Naive B cell (primary cell): ENCODE data around the gene GRHL1. TPM values are rescaled to one million over a fixed set of nuclear protein-coding genes. Genes with fewer than 3 reads are reported as not detected.

Source experiments
- ATAC-seq, 2 donors: fragments of 150-1000 bp; cut with Tn5 transposase; 2 replicates each; pipeline ENCODE4 v1.10.0; 2021; ENCODE audit warnings: low read depth in 2 of 2, mild to moderate bottlenecking in 2 of 2, moderate library complexity in 2 of 2
- DNase-seq: peaks from one replicate; pipeline ENCODE4 v3.0.0; 2022
- H3K27ac Mint-ChIP-seq, 6 donors: one replicate each; pipeline ENCODE4 v1.8.0; 2020 to 2022; ENCODE audit warnings: mild to moderate bottlenecking in 6 of 6, mixed read lengths in 6 of 6, moderate library complexity in 5 of 6, inconsistent platforms in 2 of 6
- H3K27me3 Mint-ChIP-seq, 3 donors: one replicate each; pipeline ENCODE4 v1.8.0; 2021 to 2022; ENCODE audit warnings: mixed read lengths in 3 of 3, mild to moderate bottlenecking in 1 of 3
- H3K36me3 Mint-ChIP-seq, 2 donors: one replicate each; pipeline ENCODE4 v1.8.0; 2020 to 2022; ENCODE audit warnings: mixed read lengths in 2 of 2, inconsistent platforms in 1 of 2, mild to moderate bottlenecking in 1 of 2
- H3K4me1 Mint-ChIP-seq, 3 donors: one replicate each; pipeline ENCODE4 v1.8.0; 2020 to 2022; ENCODE audit warnings: mixed read lengths in 3 of 3, inconsistent platforms in 1 of 3, mild to moderate bottlenecking in 1 of 3, moderate library complexity in 1 of 3
- H3K4me3 Mint-ChIP-seq, 8 donors: one replicate each; pipeline ENCODE4 v1.8.0; 2020 to 2022; ENCODE audit warnings: mild to moderate bottlenecking in 8 of 8, mixed read lengths in 8 of 8, moderate library complexity in 8 of 8, inconsistent platforms in 2 of 8
- H3K9me3 Mint-ChIP-seq, 7 donors: one replicate each; pipeline ENCODE4 v1.8.0; 2020 to 2022; ENCODE audit warnings: mixed read lengths in 7 of 7, mild to moderate bottlenecking in 5 of 7, inconsistent platforms in 2 of 7, moderate library complexity in 1 of 7
- polyA plus RNA-seq, 6 donors: library from polyadenylated mRNA; unstranded; fragments of 300-500 nt; fragmentation: Illumina TruSeq; gene quantifications; one replicate each; pipeline ENCODE4 v1.2.3, GENCODE V29; 2021; ENCODE audit warnings: low read depth in 6 of 6

The GRHL1 gene
- polyA plus RNA-seq, 6 donors from 2014 or later = 0.09 to 0.89 (median 0.41) TPM; not detected in 1

GRCh38 chr2:9939587-9940485 is 11.7 kb upstream of the GRHL1 start:
- Mint-ChIP-seq H3K27ac (no peak overlapping the region), H3K36me3 (no peaks in the 10 kb centered on the region), H3K9me3 (no peaks in the 10 kb centered on the region), H3K4me1 (peaks cover 0 to 3% (median 0%) of the 10 kb centered on the region in 3 donors), H3K27me3 (peaks cover 3 to 14% (median 5%) of the 10 kb centered on the region in 3 donors), H3K4me3 (no peak overlapping the region)
- ATAC-seq (no peak), DNase-seq (no peak)

- no peaks in the 10 kb centered on the region for H3K4me1 Mint-ChIP-seq
- DNase-seq (no peak), ATAC-seq (no peak)
- H3K4me3 Mint-ChIP-seq = no peak overlapping the region
- H3K9me3 Mint-ChIP-seq = no peaks in the 10 kb centered on the region
- H3K36me3 Mint-ChIP-seq = no peaks in the 10 kb centered on the region
- no peak overlapping the region for H3K27ac Mint-ChIP-seq
- peaks cover 9 to 26% (median 18%) of the 10 kb centered on the region in 3 donors for H3K27me3 Mint-ChIP-seq
These were observed 10.1 kb upstream of the GRHL1 start for GRCh38 chr2:9941196-9941995.

GRCh38 chr2:9941996-9942390 is 9.5 kb upstream of the GRHL1 start:
- Mint-ChIP-seq H3K27ac (peak overlapping the region in 1 of 6 donors; percentile 58), H3K9me3 (no peaks in the 10 kb centered on the region), H3K27me3 (peaks cover 9 to 29% (median 21%) of the 10 kb centered on the region in 3 donors), H3K36me3 (no peaks in the 10 kb centered on the region), H3K4me3 (no peak overlapping the region), H3K4me1 (no peaks in the 10 kb centered on the region)
- no peak for DNase-seq
- ATAC-seq = no peak

- H3K9me3 Mint-ChIP-seq = no peaks in the 10 kb centered on the region
- H3K27me3 Mint-ChIP-seq = peaks cover 22 to 44% (median 29%) of the 10 kb centered on the region in 3 donors
- H3K27ac Mint-ChIP-seq = no peak overlapping the region
- no peak overlapping the region for H3K4me3 Mint-ChIP-seq
- no peaks in the 10 kb centered on the region for H3K36me3 Mint-ChIP-seq
- H3K4me1 Mint-ChIP-seq = no peaks in the 10 kb centered on the region
- ATAC-seq = no peak
- no peak for DNase-seq
These were observed 7.1 kb upstream of the GRHL1 start for GRCh38 chr2:9944330-9944758.

GRCh38 chr2:9945596-9945995 is 5.9 kb upstream of the GRHL1 start:
- H3K27ac Mint-ChIP-seq = peak overlapping the region in 1 of 6 donors; percentile 49
- H3K27me3 Mint-ChIP-seq = peaks cover 29 to 55% (median 41%) of the 10 kb centered on the region in 3 donors
- H3K9me3 Mint-ChIP-seq = no peaks in the 10 kb centered on the region
- ATAC-seq = no peak
- H3K4me3 Mint-ChIP-seq = no peak overlapping the region
- H3K36me3 Mint-ChIP-seq = no peaks in the 10 kb centered on the region
- H3K4me1 Mint-ChIP-seq = peaks cover 3 to 6% (median 4%) of the 10 kb centered on the region in 3 donors
- no peak for DNase-seq

- Mint-ChIP-seq H3K27me3 (peaks cover 29 to 56% (median 43%) of the 10 kb centered on the region in 3 donors), H3K9me3 (no peaks in the 10 kb centered on the region), H3K4me1 (peaks cover 5 to 7% (median 6%) of the 10 kb centered on the region in 3 donors), H3K36me3 (no peaks in the 10 kb centered on the region), H3K27ac (peak overlapping the region in 1 of 6 donors; percentile 49), H3K4me3 (no peak overlapping the region)
- DNase-seq (no peak), ATAC-seq (no peak)
These were observed 5.4 kb upstream of the GRHL1 start for GRCh38 chr2:9946076-9946475.

GRCh38 chr2:9946818-9947217 is 4.7 kb upstream of the GRHL1 start:
- no peak for ATAC-seq

GRCh38 chr2:9948721-9949120 is 2.8 kb upstream of the GRHL1 start:
- Mint-ChIP-seq H3K27ac (peak overlapping the region in 1 of 6 donors; percentile 13), H3K9me3 (no peaks in the 10 kb centered on the region), H3K4me3 (peak overlapping the region in 5 of 8 donors; percentile 9 to 86 (median 64))

More at GRCh38 chr2:9946818-9947217, 4.7 kb upstream of the GRHL1 start:
- Mint-ChIP-seq H3K9me3 (no peaks in the 10 kb centered on the region), H3K4me1 (peaks cover 5 to 7% (median 6%) of the 10 kb centered on the region in 3 donors), H3K27me3 (peaks cover 29 to 54% (median 43%) of the 10 kb centered on the region in 3 donors), H3K36me3 (no peaks in the 10 kb centered on the region), H3K4me3 (peak overlapping the region in 1 of 8 donors; percentile 48), H3K27ac (no peak overlapping the region)
- DNase-seq = no peak

GRCh38 chr2:9949239-9949991 is 2.1 kb upstream of the GRHL1 start:
- Mint-ChIP-seq H3K27ac (peak overlapping the region in 2 of 6 donors; percentile 65 to 81), H3K27me3 (peaks cover 40 to 60% (median 59%) of the 10 kb centered on the region in 3 donors)
- no peak for ATAC-seq

More at GRCh38 chr2:9948721-9949120, 2.8 kb upstream of the GRHL1 start:
- Mint-ChIP-seq H3K4me1 (peaks cover 11 to 17% (median 16%) of the 10 kb centered on the region in 3 donors), H3K36me3 (no peaks in the 10 kb centered on the region), H3K27me3 (peaks cover 36 to 58% (median 54%) of the 10 kb centered on the region in 3 donors)
- ATAC-seq (no peak), DNase-seq (no peak)

GRCh38 chr2:9949992-9950520 is 1.4 kb upstream of the GRHL1 start:
- H3K27ac Mint-ChIP-seq = peak overlapping the region in 4 of 6 donors; percentile 65 to 87 (median 80)
- ATAC-seq = no peak
- H3K36me3 Mint-ChIP-seq = no peaks in the 10 kb centered on the region
- no peak for DNase-seq
- peak overlapping the region; percentile 68 to 93 (median 88) for H3K4me3 Mint-ChIP-seq
- H3K4me1 Mint-ChIP-seq = peaks cover 11 to 17% (median 16%) of the 10 kb centered on the region in 3 donors
- peaks cover 41 to 60% (median 58%) of the 10 kb centered on the region in 3 donors for H3K27me3 Mint-ChIP-seq
- no peaks in the 10 kb centered on the region for H3K9me3 Mint-ChIP-seq

More at GRCh38 chr2:9949239-9949991, 2.1 kb upstream of the GRHL1 start:
- H3K9me3 Mint-ChIP-seq = no peaks in the 10 kb centered on the region
- H3K4me1 Mint-ChIP-seq = peaks cover 11 to 17% (median 16%) of the 10 kb centered on the region in 3 donors
- DNase-seq = no peak
- H3K36me3 Mint-ChIP-seq = no peaks in the 10 kb centered on the region
- peak overlapping the region in 7 of 8 donors; percentile 68 to 93 (median 88) for H3K4me3 Mint-ChIP-seq

- H3K4me1 Mint-ChIP-seq = peaks cover 11 to 17% (median 16%) of the 10 kb centered on the region in 3 donors
- H3K36me3 Mint-ChIP-seq = no peaks in the 10 kb centered on the region
- H3K27ac Mint-ChIP-seq = peak overlapping the region in 5 of 6 donors; percentile 67 to 92 (median 83)
- H3K27me3 Mint-ChIP-seq = peaks cover 45 to 60% (median 56%) of the 10 kb centered on the region in 3 donors
- no peaks in the 10 kb centered on the region for H3K9me3 Mint-ChIP-seq
- peak; percentile 58 to 60 for ATAC-seq
- peak overlapping the region; percentile 71 to 93 (median 88) for H3K4me3 Mint-ChIP-seq
- DNase-seq = peak; percentile 59
These were observed 797 bp upstream of the GRHL1 start for GRCh38 chr2:9950521-9951271.

GRCh38 chr2:9951272-9951521 is 296 bp upstream of the GRHL1 start:
- DNase-seq (no peak), ATAC-seq (no peak)
- H3K36me3 Mint-ChIP-seq = no peaks in the 10 kb centered on the region
- H3K4me3 Mint-ChIP-seq = peak overlapping the region in 7 of 8 donors; percentile 73 to 93 (median 89)
- H3K4me1 Mint-ChIP-seq = peaks cover 11 to 17% (median 16%) of the 10 kb centered on the region in 3 donors
- H3K27ac Mint-ChIP-seq = peak overlapping the region in 2 of 6 donors; percentile 87
- peaks cover 47 to 58% (median 55%) of the 10 kb centered on the region in 3 donors for H3K27me3 Mint-ChIP-seq
- no peaks in the 10 kb centered on the region for H3K9me3 Mint-ChIP-seq
